ENCODE data around the gene FIBIN.

The FIBIN gene

GRCh38 chr11:27025312-27025955, 31.5 kb downstream of the FIBIN start:
- Histone ChIP-seq H3K9me3 (ENCODE audit: control insufficient read depth, low read length) (no peaks in the 10 kb centered on the region), H3K4me1 (ENCODE audit: control insufficient read depth, insufficient read depth, low read length) (peaks cover 14% of the 10 kb centered on the region), H3K27me3 (replicated peaks; ENCODE audit: control insufficient read depth, insufficient read depth, low read length) (no peaks in the 10 kb centered on the region), H3K9ac (ENCODE audit: low read length) (no peak overlapping the region), H3K4me3 (ENCODE audit: low read length) (no peak overlapping the region), H3K36me3 (ENCODE audit: control insufficient read depth, insufficient read depth, low read length, severe bottlenecking) (no peaks in the 10 kb centered on the region)
- no peak for DNase-seq (ENCODE audit: low read depth)

DNA sequence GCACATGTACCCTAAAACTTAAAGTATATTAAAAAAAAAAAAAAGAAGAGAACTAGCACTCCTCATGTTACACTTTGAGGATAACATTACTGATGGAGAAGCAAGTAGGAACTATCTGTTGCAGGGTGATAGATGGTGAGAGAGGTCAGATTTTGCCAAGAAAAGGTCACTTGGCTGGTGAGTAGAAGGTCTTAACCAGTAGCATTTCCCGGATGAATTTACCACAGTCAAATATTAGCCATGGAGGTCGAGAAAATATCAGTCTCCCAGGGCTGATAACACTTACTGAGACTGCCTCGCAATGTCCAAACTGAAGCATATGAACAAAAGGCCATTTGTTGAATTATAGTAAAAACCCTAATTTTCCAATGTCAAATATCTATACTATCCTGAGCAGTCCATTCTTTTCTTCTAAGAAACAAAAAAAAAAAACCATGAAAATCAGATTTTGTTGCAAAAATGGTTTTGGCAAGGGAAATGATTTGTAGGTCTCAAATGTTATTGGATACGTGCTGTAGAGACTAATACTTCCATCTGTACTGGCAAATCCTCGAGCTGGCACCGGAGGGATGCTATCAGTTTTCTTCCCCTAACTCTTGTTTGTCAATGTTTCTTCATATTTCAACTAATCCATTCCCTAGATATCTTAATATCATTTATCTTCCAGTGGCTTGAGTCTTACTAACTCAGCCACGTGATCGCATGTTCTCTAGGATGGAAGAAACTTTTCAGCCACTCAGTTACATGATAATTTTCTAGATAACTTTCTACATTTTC, 32.2 kb downstream of the FIBIN start:
- no peak overlapping the region for H3K9ac ChIP-seq (ENCODE audit: low read length)
- H3K36me3 ChIP-seq (ENCODE audit: control insufficient read depth, insufficient read depth, low read length, severe bottlenecking) = no peaks in the 10 kb centered on the region
- no peak for DNase-seq (ENCODE audit: low read depth)
- H3K27me3 ChIP-seq (replicated peaks; ENCODE audit: control insufficient read depth, insufficient read depth, low read length) = no peaks in the 10 kb centered on the region
- H3K4me3 ChIP-seq (ENCODE audit: low read length) = no peak overlapping the region
- no peaks in the 10 kb centered on the region for H3K9me3 ChIP-seq (ENCODE audit: control insufficient read depth, low read length)
- peaks cover 14% of the 10 kb centered on the region for H3K4me1 ChIP-seq (ENCODE audit: control insufficient read depth, insufficient read depth, low read length)

DNA sequence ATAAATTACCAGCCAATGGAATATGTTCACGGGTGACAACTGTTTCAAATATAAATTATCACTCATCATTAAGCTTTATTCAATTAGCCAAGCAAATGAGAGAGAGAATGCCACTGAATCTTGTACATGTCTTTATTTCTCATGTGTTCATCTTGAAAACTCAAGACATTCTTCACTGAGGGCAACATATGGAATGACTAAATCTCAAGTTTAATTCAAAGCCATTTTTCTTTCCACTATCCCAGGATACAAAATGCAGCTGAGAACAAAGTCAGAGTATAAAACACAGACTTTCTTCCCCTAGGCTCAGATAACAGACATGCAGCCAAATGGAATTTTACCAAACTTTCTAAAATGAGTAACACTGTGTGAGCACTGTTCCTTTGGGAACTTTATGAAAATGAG, 34.7 kb downstream of the FIBIN start:
- peak; percentile 78 for DNase-seq (ENCODE audit: low read depth)
- no peaks in the 10 kb centered on the region for H3K9me3 ChIP-seq (ENCODE audit: control insufficient read depth, low read length)
- peak overlapping the region; percentile 10 for H3K4me3 ChIP-seq (ENCODE audit: low read length)
- H3K36me3 ChIP-seq (ENCODE audit: control insufficient read depth, insufficient read depth, low read length, severe bottlenecking) = no peaks in the 10 kb centered on the region
- H3K27me3 ChIP-seq (replicated peaks; ENCODE audit: control insufficient read depth, insufficient read depth, low read length) = no peaks in the 10 kb centered on the region
- H3K9ac ChIP-seq (ENCODE audit: low read length) = no peak overlapping the region
- peaks cover 14% of the 10 kb centered on the region for H3K4me1 ChIP-seq (ENCODE audit: control insufficient read depth, insufficient read depth, low read length)

DNA sequence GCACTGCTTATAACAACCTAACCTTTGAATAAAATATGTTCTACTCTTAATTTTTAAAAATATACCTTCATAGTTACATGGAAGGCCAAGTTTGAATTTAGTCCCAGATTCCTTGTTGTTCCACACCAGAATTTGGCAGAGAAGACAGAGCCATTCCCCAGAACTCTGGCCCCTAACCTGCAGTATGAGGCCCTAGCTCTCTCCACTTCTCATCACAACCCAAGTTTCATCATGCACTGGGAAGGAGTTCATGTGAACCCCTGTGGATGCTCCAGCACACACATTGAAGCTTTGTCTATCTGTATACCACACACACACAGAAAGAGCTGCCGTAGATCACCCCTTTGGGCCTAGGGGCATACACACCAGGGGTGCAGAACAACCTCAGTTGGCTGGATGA, 36.1 kb downstream of the FIBIN start:
- no peaks in the 10 kb centered on the region for H3K27me3 ChIP-seq (replicated peaks; ENCODE audit: control insufficient read depth, insufficient read depth, low read length)
- H3K9me3 ChIP-seq (ENCODE audit: control insufficient read depth, low read length) = peaks cover 6% of the 10 kb centered on the region
- H3K9ac ChIP-seq (ENCODE audit: low read length) = no peak overlapping the region
- peaks cover 14% of the 10 kb centered on the region for H3K4me1 ChIP-seq (ENCODE audit: control insufficient read depth, insufficient read depth, low read length)
- no peak overlapping the region for H3K4me3 ChIP-seq (ENCODE audit: low read length)
- no peaks in the 10 kb centered on the region for H3K36me3 ChIP-seq (ENCODE audit: control insufficient read depth, insufficient read depth, low read length, severe bottlenecking)
- DNase-seq (ENCODE audit: low read depth) = no peak

DNA sequence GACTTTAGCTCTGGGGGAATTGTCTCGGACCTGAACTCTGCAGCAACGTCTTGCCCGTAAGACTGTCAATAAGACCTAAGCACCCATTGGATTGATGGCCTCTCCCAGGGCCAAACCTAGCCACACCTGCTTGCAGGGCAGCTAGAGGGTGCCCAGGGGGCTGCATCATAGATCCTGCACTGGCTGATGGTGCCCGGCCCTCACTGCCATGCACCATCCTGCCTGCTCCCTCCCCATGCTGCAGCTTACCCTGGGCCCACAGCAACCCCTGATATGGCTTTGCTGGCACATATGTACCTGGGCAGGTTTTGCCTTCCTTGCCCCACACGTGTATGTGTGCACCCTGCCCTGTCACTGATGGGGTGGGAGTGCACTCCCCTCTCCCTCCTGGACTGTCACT, 37.8 kb downstream of the FIBIN start:
- H3K4me3 ChIP-seq (ENCODE audit: low read length) = no peak overlapping the region
- peaks cover 14% of the 10 kb centered on the region for H3K9me3 ChIP-seq (ENCODE audit: control insufficient read depth, low read length)
- no peaks in the 10 kb centered on the region for H3K36me3 ChIP-seq (ENCODE audit: control insufficient read depth, insufficient read depth, low read length, severe bottlenecking)
- H3K4me1 ChIP-seq (ENCODE audit: control insufficient read depth, insufficient read depth, low read length) = peaks cover 14% of the 10 kb centered on the region
- no peaks in the 10 kb centered on the region for H3K27me3 ChIP-seq (replicated peaks; ENCODE audit: control insufficient read depth, insufficient read depth, low read length)
- DNase-seq (ENCODE audit: low read depth) = no peak
- no peak overlapping the region for H3K9ac ChIP-seq (ENCODE audit: low read length)

DNA sequence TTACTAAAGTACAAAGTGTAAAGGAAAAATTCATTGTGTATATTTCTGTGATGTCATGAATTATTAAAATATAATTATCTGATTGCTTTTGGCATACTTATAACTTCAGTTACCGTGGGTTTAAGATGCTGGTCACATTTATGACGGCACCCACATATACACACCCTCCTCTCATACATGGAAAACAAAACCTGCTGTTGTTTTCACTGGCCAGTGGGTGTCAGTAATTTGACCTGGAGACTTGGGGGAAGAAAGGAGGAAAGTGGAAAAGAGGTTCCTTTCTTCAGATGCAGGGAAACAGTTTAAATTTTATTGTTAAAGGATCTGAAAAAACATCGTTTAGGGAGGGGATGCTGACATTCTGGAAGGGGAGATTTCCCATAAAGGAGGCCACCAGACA, 46.0 kb downstream of the FIBIN start:
- H3K9me3 ChIP-seq (ENCODE audit: control insufficient read depth, low read length) = peaks cover 17% of the 10 kb centered on the region
- H3K36me3 ChIP-seq (ENCODE audit: control insufficient read depth, insufficient read depth, low read length, severe bottlenecking) = no peaks in the 10 kb centered on the region
- no peak overlapping the region for H3K9ac ChIP-seq (ENCODE audit: low read length)
- no peaks in the 10 kb centered on the region for H3K27me3 ChIP-seq (replicated peaks; ENCODE audit: control insufficient read depth, insufficient read depth, low read length)
- no peak for DNase-seq (ENCODE audit: low read depth)
- H3K4me3 ChIP-seq (ENCODE audit: low read length) = no peak overlapping the region
- peaks cover 11% of the 10 kb centered on the region for H3K4me1 ChIP-seq (ENCODE audit: control insufficient read depth, insufficient read depth, low read length)

DNA sequence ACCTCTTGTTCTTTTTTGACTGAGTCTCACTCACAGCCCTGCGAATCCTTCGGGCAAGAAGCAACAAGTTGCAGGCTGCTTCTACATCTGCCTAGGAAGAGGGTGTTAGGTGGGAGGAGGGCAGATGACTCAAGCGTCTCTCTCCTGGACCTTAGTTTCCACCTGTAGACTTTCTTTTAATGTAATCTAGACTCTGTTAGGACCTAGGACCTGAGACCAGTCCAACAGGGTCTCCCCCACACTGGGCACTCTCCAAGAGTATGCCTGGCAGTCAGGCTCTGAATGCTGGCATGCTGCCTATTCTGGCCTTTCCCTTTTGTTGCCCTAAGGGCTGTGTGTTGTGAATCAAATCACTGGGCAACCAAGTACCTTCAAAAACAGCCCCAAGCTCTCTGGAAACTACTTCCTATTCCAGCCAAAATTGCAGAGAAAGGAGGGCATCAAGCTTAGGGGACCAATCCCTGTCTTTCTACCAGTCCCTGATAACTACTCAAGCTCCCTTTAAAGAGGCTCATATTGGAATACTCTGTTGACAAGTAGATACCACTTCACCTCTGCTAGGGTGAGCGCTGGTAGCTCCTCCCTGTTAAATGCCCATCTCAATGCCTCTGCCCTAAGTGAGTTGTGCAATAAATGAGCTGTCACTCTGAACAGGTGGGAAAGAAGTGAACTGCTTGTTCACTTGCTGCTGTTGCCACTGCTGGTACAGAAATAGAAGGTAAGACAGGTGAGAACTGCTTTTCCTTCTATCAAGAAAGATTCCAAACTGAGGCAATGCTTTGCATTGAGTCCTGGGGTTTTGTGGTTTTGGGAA, 46.6 kb downstream of the FIBIN start, which contains the start of gene BBOX1:
Gene BBOX1, plus strand, starts transcription at position 514 of the 814 bp plus-strand sequence. CDS start 14,616 bp downstream, outside the sequence.
- peaks cover 11% of the 10 kb centered on the region for H3K4me1 ChIP-seq (ENCODE audit: control insufficient read depth, insufficient read depth, low read length)
- no peak within 1 kb of the TSS for H3K9ac ChIP-seq (ENCODE audit: low read length)
- DNase-seq (ENCODE audit: low read depth) = peak; percentile 8
- peaks cover 17% of the 10 kb centered on the region for H3K9me3 ChIP-seq (ENCODE audit: control insufficient read depth, low read length)
- no peak within 1 kb of the TSS for H3K4me3 ChIP-seq (ENCODE audit: low read length)
- H3K36me3 ChIP-seq (ENCODE audit: control insufficient read depth, insufficient read depth, low read length, severe bottlenecking) = no peaks in the 10 kb centered on the region
- H3K27me3 ChIP-seq (replicated peaks; ENCODE audit: control insufficient read depth, insufficient read depth, low read length) = no peaks in the 10 kb centered on the region

- Histone ChIP-seq H3K9ac (ENCODE audit: low read length) (no peak overlapping the region), H3K27me3 (replicated peaks; ENCODE audit: control insufficient read depth, insufficient read depth, low read length) (no peaks in the 10 kb centered on the region), H3K4me3 (ENCODE audit: low read length) (no peak overlapping the region), H3K4me1 (ENCODE audit: control insufficient read depth, insufficient read depth, low read length) (peaks cover 11% of the 10 kb centered on the region), H3K36me3 (ENCODE audit: control insufficient read depth, insufficient read depth, low read length, severe bottlenecking) (no peaks in the 10 kb centered on the region), H3K9me3 (ENCODE audit: control insufficient read depth, low read length) (peaks cover 13% of the 10 kb centered on the region)
- peak; percentile 37 for DNase-seq (ENCODE audit: low read depth)
Observed at GRCh38 chr11:27041141-27041899, 47.4 kb downstream of the FIBIN start.
